Measurements from ENCODE around the gene ZNF749. TPM values are rescaled to one million over a fixed set of nuclear protein-coding genes. Genes with fewer than 3 reads are reported as not detected.

Gene ZNF749
- 6.9 TPM for polyA plus RNA-seq (2013, experiment 1 of 2)
- 8.4 TPM for polyA plus RNA-seq (2013, experiment 2 of 2)

DNA sequence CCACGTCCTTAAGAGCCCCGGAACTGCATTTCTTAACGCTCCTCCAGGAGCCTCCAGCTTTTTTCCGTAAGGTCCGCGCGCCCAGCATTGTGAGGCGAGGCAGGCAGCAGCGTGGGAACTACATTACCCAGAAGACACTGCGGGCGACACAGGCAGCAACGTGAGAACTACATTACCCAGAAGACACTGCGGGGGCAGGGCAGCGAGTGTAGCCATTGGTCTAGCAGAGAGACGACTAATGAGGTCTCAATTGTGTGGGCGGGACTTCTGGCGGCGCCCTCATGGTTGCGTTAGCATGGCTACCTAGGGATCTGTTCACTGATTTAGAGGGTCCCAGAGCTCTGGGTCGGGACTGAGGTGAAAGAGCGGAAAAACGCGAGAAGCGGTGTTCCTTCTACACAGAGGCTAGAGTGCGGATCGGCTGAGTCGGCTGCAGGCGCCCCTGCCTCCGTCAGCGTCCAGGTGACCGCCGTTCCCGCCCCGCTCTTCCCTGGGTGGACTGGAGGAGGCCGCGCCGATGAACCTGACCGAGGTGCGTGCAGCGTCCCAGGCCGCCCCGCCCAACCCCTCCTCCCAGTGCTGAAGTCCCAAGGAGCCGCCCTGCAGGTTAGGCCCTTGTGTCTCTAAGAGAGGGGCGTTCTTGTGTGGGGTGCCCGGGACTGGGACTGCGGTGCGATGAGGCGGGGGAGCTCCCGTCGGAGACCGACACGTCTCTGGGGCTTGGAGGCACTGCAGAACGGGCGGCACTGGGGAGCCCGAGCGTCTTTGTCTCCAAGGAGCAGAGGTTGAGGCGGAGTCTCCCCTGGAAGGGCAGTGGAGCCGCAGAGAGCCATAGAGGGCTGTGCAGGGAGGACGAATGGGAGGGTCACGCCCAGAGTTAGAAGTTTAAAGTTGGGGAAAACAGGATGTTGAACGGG lies at the start of gene ZNF749:
ZNF749 (plus strand) TSS at position 264 of the 917 bp plus-strand sequence; CDS start at position 518, 254 bp downstream.
- Histone ChIP-seq H3K79me1 (replicated peaks; ENCODE audit: low read length, poor library complexity, severe bottlenecking) (peaks cover 26% of the 10 kb centered on the region), H3K4me2 (ENCODE audit: low read length, poor library complexity, severe bottlenecking) (peak within 1 kb of the TSS; percentile 96), H3K9ac (ENCODE audit: low read length) (peak within 1 kb of the TSS; percentile 83), H2BK120ac (ENCODE audit: low read depth, low read length) (no peak within 1 kb of the TSS), H2BK15ac (ENCODE audit: low read depth, poor library complexity, severe bottlenecking) (no peak within 1 kb of the TSS), H3K4me1 (ENCODE audit: control insufficient read depth, insufficient read depth, low read depth, low read length) (peaks cover 2% of the 10 kb centered on the region), H3K27ac (ENCODE audit: low read length, poor library complexity, severe bottlenecking) (peak within 1 kb of the TSS; percentile 48), H3K23ac (ENCODE audit: low read length in 2 of 2) (peak within 1 kb of the TSS in 1 of 2 experiments; percentile 17), H4K91ac (ENCODE audit: low read length) (no peak within 1 kb of the TSS), H3K14ac (ENCODE audit: low read length in 2 of 2) (peak within 1 kb of the TSS in 1 of 2 experiments; percentile 63), H3K27me3 (ENCODE audit: control insufficient read depth in 1 of 2, insufficient read depth in 1 of 2, low read length in 2 of 2) (no peaks in the 10 kb centered on the region), H2AK5ac (ENCODE audit: low read length, severe bottlenecking) (no peak within 1 kb of the TSS), H3K4ac (ENCODE audit: low read depth in 1 of 2, low read length in 2 of 2) (peak within 1 kb of the TSS in 1 of 2 experiments; percentile 44), H4K8ac (ENCODE audit: low read length) (peak within 1 kb of the TSS; percentile 57), H2BK12ac (ENCODE audit: low read length in 2 of 2) (peak within 1 kb of the TSS in 1 of 2 experiments; percentile 57), H2BK5ac (ENCODE audit: low read depth, low read length, poor library complexity, severe bottlenecking) (peak within 1 kb of the TSS; percentile 59), H3K4me3 (ENCODE audit: insufficient read depth in 1 of 2, low read depth in 1 of 2, low read length in 2 of 2) (peak within 1 kb of the TSS; percentile 83 to 90), H3K36me3 (ENCODE audit: control insufficient read depth in 1 of 2, insufficient read depth in 2 of 2, low read depth in 1 of 2, low read length in 2 of 2) (peaks cover 20 to 23% of the 10 kb centered on the region in 2 experiments), H3K18ac (ENCODE audit: low read depth in 1 of 2, low read length in 2 of 2) (peak within 1 kb of the TSS in 1 of 2 experiments; percentile 96), H3K9me3 (ENCODE audit: control insufficient read depth, low read length) (no peaks in the 10 kb centered on the region), H2AFZ (ENCODE audit: low read depth, low read length) (peak within 1 kb of the TSS; percentile 95)
- DNase-seq: peak; percentile 99
- under 1% methylated on average over 61 of the region's 61 CpGs for WGBS

DNA sequence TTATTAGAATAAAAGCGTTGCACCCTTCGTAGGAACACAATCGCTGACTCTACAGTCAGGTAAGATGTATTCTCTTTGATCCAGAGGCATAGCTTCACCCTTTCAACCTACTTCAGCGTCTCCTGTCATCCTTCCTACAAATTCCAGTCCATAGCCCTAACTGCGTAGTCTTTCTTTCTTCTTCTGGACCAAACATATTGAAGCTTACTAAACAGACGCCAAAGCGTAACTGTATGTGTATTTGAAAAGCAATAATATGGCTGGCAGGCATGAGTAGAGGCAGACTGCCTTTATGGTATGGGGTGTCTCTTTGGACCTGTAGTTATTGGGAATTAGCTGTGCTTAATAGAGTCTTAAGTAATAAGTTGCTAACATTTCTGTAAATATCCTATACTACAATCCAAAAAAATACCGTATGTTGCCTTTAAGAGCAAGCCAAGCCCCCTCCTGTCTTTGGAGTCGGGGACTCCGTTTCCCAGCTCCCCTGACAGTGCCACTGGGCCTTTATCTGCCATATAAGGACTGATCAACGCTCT lies 45.9 kb upstream of the ZNF749 start:
- Histone ChIP-seq H4K8ac (ENCODE audit: low read length) (peak overlapping the region; percentile 78), H3K23ac (ENCODE audit: low read length in 2 of 2) (no peak overlapping the region), H2AFZ (ENCODE audit: low read depth, low read length) (peak overlapping the region; percentile 93), H3K4me3 (ENCODE audit: insufficient read depth in 1 of 2, low read depth in 1 of 2, low read length in 2 of 2) (peak overlapping the region in 1 of 2 experiments; percentile 91), H3K4ac (ENCODE audit: low read depth in 1 of 2, low read length in 2 of 2) (peak overlapping the region in 1 of 2 experiments; percentile 79), H3K36me3 (ENCODE audit: control insufficient read depth in 1 of 2, insufficient read depth in 2 of 2, low read depth in 1 of 2, low read length in 2 of 2) (peaks cover 7 to 14% of the 10 kb centered on the region in 2 experiments), H4K91ac (ENCODE audit: low read length) (peak overlapping the region; percentile 35), H3K9me3 (ENCODE audit: control insufficient read depth, low read length) (peaks cover 2% of the 10 kb centered on the region), H2AK5ac (ENCODE audit: low read length, severe bottlenecking) (no peak overlapping the region), H2BK15ac (ENCODE audit: low read depth, poor library complexity, severe bottlenecking) (no peak overlapping the region), H3K4me1 (ENCODE audit: control insufficient read depth, insufficient read depth, low read depth, low read length) (peaks cover 2% of the 10 kb centered on the region), H3K79me1 (replicated peaks; ENCODE audit: low read length, poor library complexity, severe bottlenecking) (peaks cover 9% of the 10 kb centered on the region), H2BK12ac (ENCODE audit: low read length in 2 of 2) (no peak overlapping the region), H3K4me2 (ENCODE audit: low read length, poor library complexity, severe bottlenecking) (no peak overlapping the region), H3K27ac (ENCODE audit: low read length, poor library complexity, severe bottlenecking) (no peak overlapping the region), H3K18ac (ENCODE audit: low read depth in 1 of 2, low read length in 2 of 2) (peak overlapping the region in 1 of 2 experiments; percentile 28), H2BK120ac (ENCODE audit: low read depth, low read length) (no peak overlapping the region), H3K9ac (ENCODE audit: low read length) (peak overlapping the region; percentile 96), H3K14ac (ENCODE audit: low read length in 2 of 2) (no peak overlapping the region), H3K27me3 (ENCODE audit: control insufficient read depth in 1 of 2, insufficient read depth in 1 of 2, low read length in 2 of 2) (no peaks in the 10 kb centered on the region), H2BK5ac (ENCODE audit: low read depth, low read length, poor library complexity, severe bottlenecking) (no peak overlapping the region)
- 49% methylated on average over 8 of the region's 11 CpGs for WGBS
- DNase-seq: no peak

DNA sequence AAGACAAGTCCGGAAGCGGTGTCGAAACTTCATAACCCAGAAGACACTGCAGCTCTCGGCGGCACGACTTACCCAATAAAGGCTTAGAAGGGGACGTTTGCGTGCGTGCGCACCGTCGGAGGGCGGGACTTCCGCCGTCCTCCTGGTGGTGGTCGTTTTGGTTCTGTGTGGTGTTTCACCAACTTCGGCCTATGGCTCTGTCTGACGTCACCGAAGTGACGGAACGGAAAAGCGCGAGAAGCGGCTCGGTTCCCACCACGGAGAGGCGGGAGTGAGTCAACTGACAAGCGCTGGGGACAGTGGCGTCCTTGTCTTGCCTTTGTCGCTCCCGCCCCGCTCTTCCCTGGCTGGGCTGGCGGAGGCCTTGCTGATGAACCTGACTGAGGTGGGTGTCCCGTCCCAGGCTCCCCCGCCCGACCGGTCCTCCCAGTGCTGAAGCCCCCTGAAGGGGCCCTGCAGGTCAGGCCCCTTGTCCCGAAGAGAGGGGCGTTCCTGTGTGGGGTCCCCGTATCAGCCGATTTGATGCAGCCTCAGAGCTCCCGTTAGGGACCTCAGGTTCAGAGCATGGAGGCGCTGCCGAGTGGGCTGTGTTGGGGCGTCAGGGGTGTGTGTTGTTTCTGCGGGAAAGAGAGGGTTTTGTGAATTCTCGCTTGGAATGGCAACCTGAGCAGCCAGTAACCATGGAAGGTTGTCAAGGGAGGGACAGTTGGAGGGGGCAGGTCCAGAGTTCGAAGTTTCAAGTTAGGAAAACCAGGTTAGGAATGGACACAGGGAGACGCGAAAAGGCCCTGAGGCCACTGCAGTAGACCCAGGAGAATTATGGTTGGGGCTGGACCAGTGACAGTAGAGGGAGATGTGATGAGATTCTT lies 45.2 kb upstream of the ZNF749 start, which contains the start of gene ZNF548:
ZNF548 (plus strand) TSS at position 125 of the 869 bp plus-strand sequence; CDS start at position 371, 246 bp downstream.
- peaks cover 2% of the 10 kb centered on the region for H3K4me1 ChIP-seq (ENCODE audit: control insufficient read depth, insufficient read depth, low read depth, low read length)
- H2BK120ac ChIP-seq (ENCODE audit: low read depth, low read length): no peak within 1 kb of the TSS

More for the DNA sequence above, 45.2 kb upstream of the ZNF749 start, which contains the start of gene ZNF548:
- Histone ChIP-seq H3K79me1 (replicated peaks; ENCODE audit: low read length, poor library complexity, severe bottlenecking) (peaks cover 13% of the 10 kb centered on the region), H3K4me3 (ENCODE audit: insufficient read depth in 1 of 2, low read depth in 1 of 2, low read length in 2 of 2) (peak within 1 kb of the TSS; percentile 84 to 91), H3K14ac (ENCODE audit: low read length in 2 of 2) (peak within 1 kb of the TSS in 1 of 2 experiments; percentile 30), H4K8ac (ENCODE audit: low read length) (peak within 1 kb of the TSS; percentile 78), H2BK12ac (ENCODE audit: low read length in 2 of 2) (no peak within 1 kb of the TSS), H2BK5ac (ENCODE audit: low read depth, low read length, poor library complexity, severe bottlenecking) (no peak within 1 kb of the TSS), H3K18ac (ENCODE audit: low read depth in 1 of 2, low read length in 2 of 2) (peak within 1 kb of the TSS; percentile 41 to 44), H3K36me3 (ENCODE audit: control insufficient read depth in 1 of 2, insufficient read depth in 2 of 2, low read depth in 1 of 2, low read length in 2 of 2) (peaks cover 11 to 18% of the 10 kb centered on the region in 2 experiments), H4K91ac (ENCODE audit: low read length) (peak within 1 kb of the TSS; percentile 35), H3K9me3 (ENCODE audit: control insufficient read depth, low read length) (peaks cover 3% of the 10 kb centered on the region), H2BK15ac (ENCODE audit: low read depth, poor library complexity, severe bottlenecking) (peak within 1 kb of the TSS; percentile 49), H3K4me2 (ENCODE audit: low read length, poor library complexity, severe bottlenecking) (peak within 1 kb of the TSS; percentile 74), H3K4ac (ENCODE audit: low read depth in 1 of 2, low read length in 2 of 2) (peak within 1 kb of the TSS; percentile 19 to 79), H2AK5ac (ENCODE audit: low read length, severe bottlenecking) (peak within 1 kb of the TSS; percentile 36), H3K9ac (ENCODE audit: low read length) (peak within 1 kb of the TSS; percentile 96), H3K23ac (ENCODE audit: low read length in 2 of 2) (peak within 1 kb of the TSS in 1 of 2 experiments; percentile 14), H3K27me3 (ENCODE audit: control insufficient read depth in 1 of 2, insufficient read depth in 1 of 2, low read length in 2 of 2) (no peaks in the 10 kb centered on the region), H3K27ac (ENCODE audit: low read length, poor library complexity, severe bottlenecking) (peak within 1 kb of the TSS; percentile 41), H2AFZ (ENCODE audit: low read depth, low read length) (peak within 1 kb of the TSS; percentile 93)
- peak; percentile 100 for DNase-seq
- WGBS: under 1% methylated on average over 48 of the region's 50 CpGs
